ENCODE results near the gene STK25. TPM values are rescaled to one million over a fixed set of nuclear protein-coding genes. Genes with fewer than 3 reads are reported as not detected.
"Not testable (repeated sequence)": the region's sequence is repeated elsewhere in the genome, so short reads cannot be mapped to it uniquely, and the experiment has no call there.

STK25 gene
- total RNA-seq, 4 donors from 2014 or later: 407 to 555 (median 524) TPM

- in situ Hi-C loops (cut with MboI; ENCODE audit: low sequenced_read_pairs in 4 of 4) (no loop called here), intact Hi-C loops (cut with DNase I; ENCODE audit: low total_unique reads) (no loop called here)
- no peak for ATAC-seq
- H3K27me3 ChIP-seq: no peaks in the 10 kb centered on the region
- no peak for DNase-seq
- TF ChIP-seq CTCF (IDR thresholded peaks at IDR 0.05 in 4 of 5, conservative IDR thresholded peaks at IDR 0.05 in 1 of 5) (no peak), POLR2A (IDR thresholded peaks at IDR 0.05) (no peak)
- no peaks in the 10 kb centered on the region for H3K4me1 ChIP-seq
- peaks cover 0 to 12% of the 10 kb centered on the region in 2 donors for H3K36me3 ChIP-seq
- H3K27ac ChIP-seq: no peak overlapping the region
- H3K9me3 ChIP-seq: no peaks in the 10 kb centered on the region
- no peak overlapping the region for H3K4me3 ChIP-seq
These were observed 47.8 kb downstream of the STK25 start for GRCh38 chr2:241460631-241461030.

- TF ChIP-seq POLR2A (IDR thresholded peaks at IDR 0.05) (no peak), CTCF (IDR thresholded peaks at IDR 0.05 in 4 of 5, conservative IDR thresholded peaks at IDR 0.05 in 1 of 5) (no peak)
- DNase-seq: no peak
- intact Hi-C loops (cut with DNase I; ENCODE audit: low total_unique reads): no loop called here
- no peaks in the 10 kb centered on the region for H3K9me3 ChIP-seq
- in situ Hi-C loops (cut with MboI; ENCODE audit: low sequenced_read_pairs in 4 of 4): no loop called here
- H3K4me3 ChIP-seq: no peak overlapping the region
- H3K36me3 ChIP-seq: peaks cover 0 to 5% of the 10 kb centered on the region in 2 donors
- no peaks in the 10 kb centered on the region for H3K4me1 ChIP-seq
- no peak overlapping the region for H3K27ac ChIP-seq
- ATAC-seq: no peak
- H3K27me3 ChIP-seq: no peaks in the 10 kb centered on the region
These were observed 48.9 kb downstream of the STK25 start for GRCh38 chr2:241459520-241459919.

GRCh38 chr2:241458687-241459086 lies 49.7 kb downstream of the STK25 start:
- Histone ChIP-seq H3K4me3 (no peak overlapping the region), H3K27me3 (no peaks in the 10 kb centered on the region), H3K27ac (no peak overlapping the region), H3K36me3 (no peaks in the 10 kb centered on the region), H3K9me3 (no peaks in the 10 kb centered on the region), H3K4me1 (no peaks in the 10 kb centered on the region)
- intact Hi-C loops (cut with DNase I; ENCODE audit: low total_unique reads): no loop called here
- ATAC-seq (no peak), DNase-seq (no peak)
- in situ Hi-C loops (cut with MboI; ENCODE audit: low sequenced_read_pairs in 4 of 4): no loop called here
- TF ChIP-seq POLR2A (IDR thresholded peaks at IDR 0.05) (no peak), CTCF (IDR thresholded peaks at IDR 0.05 in 4 of 5, conservative IDR thresholded peaks at IDR 0.05 in 1 of 5) (no peak)

GRCh38 chr2:241456546-241456945 lies 51.8 kb downstream of the STK25 start:
- H3K27ac ChIP-seq: no peak overlapping the region
- peaks cover 0 to 7% of the 10 kb centered on the region in 2 donors for H3K4me1 ChIP-seq
- in situ Hi-C loops (cut with MboI; ENCODE audit: low sequenced_read_pairs in 4 of 4) (no loop called here), intact Hi-C loops (cut with DNase I; ENCODE audit: low total_unique reads) (no loop called here)
- no peak for DNase-seq
- TF ChIP-seq CTCF (IDR thresholded peaks at IDR 0.05 in 4 of 5, conservative IDR thresholded peaks at IDR 0.05 in 1 of 5) (no peak), POLR2A (IDR thresholded peaks at IDR 0.05) (no peak)
- no peak for ATAC-seq
- no peaks in the 10 kb centered on the region for H3K36me3 ChIP-seq
- H3K27me3 ChIP-seq: no peaks in the 10 kb centered on the region
- H3K4me3 ChIP-seq: no peak overlapping the region
- H3K9me3 ChIP-seq: no peaks in the 10 kb centered on the region

GRCh38 chr2:241454837-241455485 lies 53.4 kb downstream of the STK25 start:
- Histone ChIP-seq H3K4me3 (no peak overlapping the region), H3K9me3 (no peaks in the 10 kb centered on the region), H3K27ac (no peak overlapping the region), H3K36me3 (no peaks in the 10 kb centered on the region), H3K4me1 (peaks cover 0 to 8% of the 10 kb centered on the region in 2 donors), H3K27me3 (no peaks in the 10 kb centered on the region)
- in situ Hi-C loops (cut with MboI; ENCODE audit: low sequenced_read_pairs in 4 of 4) (no loop called here), intact Hi-C loops (cut with DNase I; ENCODE audit: low total_unique reads) (no loop called here)
- TF ChIP-seq POLR2A (IDR thresholded peaks at IDR 0.05) (no peak), CTCF (IDR thresholded peaks at IDR 0.05 in 4 of 5, conservative IDR thresholded peaks at IDR 0.05 in 1 of 5) (no peak)
- ATAC-seq (no peak), DNase-seq (no peak)

DNA sequence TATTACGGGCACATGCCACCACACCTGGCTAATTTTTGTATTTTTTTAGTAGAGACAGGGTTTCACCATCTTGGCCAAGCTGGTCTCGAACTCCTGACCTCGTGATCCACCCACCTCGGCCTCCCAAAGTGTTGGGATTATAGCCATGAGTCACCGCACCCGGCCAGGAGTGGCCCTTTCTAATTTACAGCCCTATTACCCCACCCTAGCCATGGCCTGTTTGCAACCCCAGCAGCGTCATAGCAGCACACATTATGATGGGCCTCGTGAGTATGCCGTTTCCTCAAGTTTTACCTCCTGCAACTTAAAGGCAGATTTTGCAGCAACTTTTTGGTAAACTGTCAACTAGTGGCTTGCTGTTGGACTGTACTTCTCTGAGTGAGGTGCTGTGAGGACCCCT lies 54.5 kb downstream of the STK25 start:
- H3K36me3 ChIP-seq; ATAC-seq; DNase-seq; H3K4me3 ChIP-seq; H3K27me3 ChIP-seq; H3K27ac ChIP-seq; in situ Hi-C loops (cut with MboI; ENCODE audit: low sequenced_read_pairs in 4 of 4); H3K4me1 ChIP-seq; H3K9me3 ChIP-seq; intact Hi-C loops (cut with DNase I; ENCODE audit: low total_unique reads): not testable (repeated sequence)
